NCI-H748 treated with DMSO at 0.1 percent for 48 hours (cell line): ENCODE measurements around the gene BLACAT1.
"Not testable (repeated sequence)": the region's sequence is repeated elsewhere in the genome, so short reads cannot be mapped to it uniquely, and the experiment has no call there.

Experiments used
- DNase-seq: peaks from one replicate; lab custom pipeline; 2025; lab: John Stamatoyannopoulos, UW

Gene BLACAT1

DNA sequence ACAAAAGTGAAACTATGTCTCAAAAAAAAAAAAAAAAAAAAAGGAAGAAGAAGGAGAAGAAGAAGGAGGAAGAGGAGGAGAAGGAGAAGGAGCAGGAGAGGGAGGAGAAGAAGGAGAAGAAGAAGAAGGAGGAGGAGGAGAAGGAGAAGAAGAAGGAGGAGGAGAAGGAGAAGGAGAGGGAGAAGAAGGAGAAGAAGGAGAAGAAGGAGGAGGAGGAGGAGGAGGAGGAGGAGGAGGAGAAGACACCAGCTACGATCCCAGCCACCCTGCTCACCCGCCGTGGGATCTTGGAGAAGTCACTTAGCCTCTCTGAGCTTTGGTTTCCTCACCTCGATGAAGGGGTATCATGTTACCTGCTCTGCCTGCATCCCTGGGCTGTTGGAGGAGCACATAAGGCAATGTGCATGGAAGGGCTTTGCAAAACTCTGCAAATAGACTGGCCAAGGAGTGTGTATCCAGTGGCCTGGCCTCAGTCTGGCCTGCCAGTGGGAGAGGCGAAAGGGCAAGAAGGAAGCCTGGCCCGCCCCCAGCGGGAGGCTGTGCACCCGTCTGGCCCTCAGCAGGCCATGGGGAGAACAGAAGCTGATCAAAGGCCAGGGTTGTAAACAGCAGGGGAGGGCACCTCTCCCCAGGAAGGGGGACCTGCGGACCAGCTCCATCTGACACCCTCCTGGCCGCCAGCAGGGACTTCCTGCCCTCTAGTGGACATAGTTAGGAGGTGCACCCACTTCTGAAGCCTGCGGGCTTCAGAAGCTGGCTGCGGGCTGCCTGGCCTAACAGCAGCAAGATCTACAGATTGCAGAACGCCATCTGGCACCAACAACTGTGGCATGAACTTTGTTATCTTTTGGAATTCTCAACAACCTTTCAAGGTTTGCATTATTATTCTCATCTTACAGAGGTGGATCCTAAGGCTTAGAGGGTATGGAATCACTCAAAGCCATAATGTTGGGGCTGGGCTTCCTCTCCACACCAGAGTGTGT, 29.4 kb upstream of the BLACAT1 start:
- peak; percentile 54 for DNase-seq

DNA sequence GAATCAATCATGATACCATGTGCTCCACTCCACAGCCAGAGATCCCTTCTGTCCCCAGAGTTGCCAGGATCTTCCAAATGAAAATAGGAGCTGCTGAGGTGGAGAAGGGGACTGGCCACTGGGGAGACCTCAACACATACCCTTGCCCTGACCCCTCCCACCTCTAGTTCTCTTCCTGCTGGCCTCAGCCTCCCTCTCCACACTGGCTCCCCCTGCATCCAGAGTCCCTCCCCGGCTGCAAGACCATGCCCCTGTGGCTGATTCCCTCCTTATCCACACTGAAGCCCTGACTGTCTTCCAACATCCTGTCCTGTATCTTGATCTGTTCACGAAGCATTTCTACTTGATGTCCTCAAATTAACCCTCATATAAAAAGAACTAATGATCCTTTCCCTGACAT, 27.5 kb upstream of the BLACAT1 start:
- no peak for DNase-seq

DNA sequence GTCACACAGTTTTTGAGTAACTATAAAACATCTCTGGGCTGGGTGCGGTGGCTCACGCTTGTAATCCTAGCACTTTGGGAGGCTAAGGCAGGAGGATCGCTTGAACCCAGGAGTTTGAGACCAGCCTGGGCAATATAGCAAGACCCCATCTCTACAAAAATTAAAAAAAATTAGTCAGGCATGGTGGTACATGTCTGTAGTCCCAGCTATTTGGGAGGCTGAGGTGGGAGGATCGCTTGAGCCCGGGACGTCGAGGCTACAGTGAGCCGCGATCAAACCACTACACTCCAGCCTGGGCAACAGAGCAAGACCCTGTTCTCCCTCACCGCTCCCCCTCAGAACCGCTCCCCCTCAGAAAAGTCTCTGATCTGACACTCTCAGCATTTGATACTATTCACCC, 26.7 kb upstream of the BLACAT1 start:
- not testable (repeated sequence) for DNase-seq

GRCh38 chr1:205481629-205482151, 25.8 kb upstream of the BLACAT1 start:
- DNase-seq: no peak

DNA sequence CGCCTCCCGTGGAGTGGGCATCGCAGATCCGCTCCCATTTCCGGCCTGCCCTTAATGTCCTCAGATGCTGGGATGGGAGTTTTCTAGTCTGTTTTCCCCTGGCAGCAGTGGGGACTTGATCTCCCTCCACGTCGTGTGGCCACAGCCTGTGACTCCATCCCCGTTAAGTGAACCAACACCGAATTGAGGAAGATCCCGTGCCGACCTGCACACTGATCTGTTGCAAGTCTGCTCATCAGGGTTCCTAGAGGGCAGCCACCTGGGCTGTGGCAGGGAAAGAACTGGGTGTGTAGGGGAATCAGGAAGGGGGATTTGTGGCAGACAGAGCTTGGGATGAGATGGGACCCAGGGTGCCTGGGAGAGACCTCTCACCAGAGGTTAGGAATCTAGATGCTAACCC, 25.4 kb upstream of the BLACAT1 start:
- no peak for DNase-seq

DNA sequence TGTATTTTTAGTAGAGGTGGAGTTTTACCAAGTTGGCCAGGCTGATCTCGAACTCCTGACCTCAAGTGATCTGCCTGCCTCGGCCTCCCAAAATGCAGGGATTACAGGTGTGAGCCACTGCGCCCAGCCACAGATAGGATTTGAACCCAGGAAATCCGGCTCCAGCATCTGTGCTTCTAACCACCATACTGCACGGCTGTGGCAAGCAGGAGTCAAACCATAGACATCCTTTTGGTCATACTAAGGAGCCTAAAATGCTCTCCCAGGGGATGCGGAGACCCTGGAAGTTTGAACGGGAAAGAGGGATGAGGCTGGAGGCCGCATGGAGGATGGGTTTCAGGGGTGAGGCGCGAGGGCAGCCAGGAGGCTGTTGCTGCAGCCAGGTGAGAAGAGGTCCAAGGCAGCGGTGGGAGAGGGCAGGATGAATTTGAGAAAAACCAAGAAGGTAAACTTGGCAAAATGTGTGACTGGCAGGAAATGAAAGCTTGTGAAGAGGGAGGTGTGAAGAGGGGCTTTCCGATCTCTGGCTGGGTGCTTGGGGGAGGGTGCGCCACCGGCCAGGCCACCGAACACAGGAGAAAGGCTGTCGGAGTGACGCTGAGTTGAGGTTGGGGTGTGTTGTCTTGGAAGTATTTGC, 24.6 kb upstream of the BLACAT1 start:
- no peak for DNase-seq

DNA sequence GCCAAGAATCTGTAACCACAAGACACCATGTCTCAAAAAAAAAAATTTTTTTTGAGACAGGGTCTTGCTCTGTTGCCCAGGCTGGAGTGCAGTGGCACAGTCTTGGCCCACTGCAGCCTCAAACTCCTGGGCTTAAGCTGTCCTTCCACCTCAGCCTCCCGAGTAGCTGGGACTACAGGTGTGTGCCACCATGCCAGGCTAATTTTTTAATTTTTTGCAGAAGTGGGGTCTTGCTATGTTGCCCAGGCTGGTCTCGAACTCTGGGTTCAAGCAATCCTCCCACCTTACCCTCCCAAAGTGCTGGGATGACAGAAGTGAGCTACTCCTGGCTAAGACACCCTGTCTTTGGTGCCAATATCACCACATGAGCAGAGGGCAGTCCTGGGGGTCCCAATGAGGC, 23.1 kb upstream of the BLACAT1 start:
- not testable (repeated sequence) for DNase-seq

DNA sequence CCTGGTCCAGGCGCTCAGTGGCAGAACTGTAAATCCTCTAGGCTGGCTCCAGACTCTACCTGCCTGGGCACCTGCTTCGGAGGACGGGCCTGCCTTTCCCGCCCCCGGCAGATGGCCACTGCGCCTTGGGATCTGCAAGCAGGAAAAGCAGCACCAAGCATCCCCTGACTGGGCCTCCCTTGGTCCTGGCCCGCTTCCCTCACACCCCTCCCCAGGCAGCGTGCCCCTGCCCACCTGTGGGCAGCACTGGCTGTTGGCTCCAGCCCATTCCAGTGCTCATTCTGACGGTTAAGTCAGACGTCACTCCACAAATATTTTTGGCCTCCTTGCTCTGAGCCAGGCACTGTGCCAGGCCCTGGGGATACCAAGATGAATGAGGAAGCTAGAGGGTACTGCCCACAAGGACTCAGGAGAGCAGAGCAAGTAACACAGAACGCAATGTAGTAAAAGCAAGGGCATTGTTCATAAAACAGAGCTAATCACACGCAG, 22.0 kb upstream of the BLACAT1 start:
- no peak for DNase-seq

DNA sequence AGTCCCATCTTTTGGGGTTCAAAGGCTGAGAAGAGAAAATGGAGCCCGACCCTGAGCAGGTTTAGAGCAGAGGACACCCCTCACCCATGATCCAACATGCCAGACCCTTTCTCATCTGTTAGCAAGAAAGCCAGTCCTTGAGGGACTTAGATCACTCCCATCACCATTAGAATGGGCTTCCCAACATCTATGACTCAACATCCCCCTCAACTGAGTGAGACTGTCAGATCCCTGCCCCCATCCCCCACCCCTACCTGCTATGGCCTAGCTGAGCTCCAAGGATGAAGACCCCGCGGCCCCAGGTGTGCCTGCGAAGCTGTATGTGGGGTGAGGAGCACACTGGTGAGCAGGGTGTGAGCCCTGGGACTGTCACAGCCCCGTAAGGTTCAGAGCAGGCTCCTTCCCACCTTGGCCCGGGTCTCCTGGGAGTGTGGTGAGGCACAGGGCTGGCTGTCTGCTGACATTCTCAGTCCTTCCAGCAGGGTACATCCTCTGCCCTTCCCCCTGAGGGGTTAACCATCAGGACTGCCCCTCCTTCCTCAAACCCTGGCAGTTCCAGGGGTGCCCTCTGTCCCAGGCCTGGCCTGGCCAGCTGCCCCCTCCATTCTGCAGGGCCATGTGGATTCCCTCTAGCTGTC, 21.4 kb upstream of the BLACAT1 start:
- DNase-seq: no peak

- DNase-seq: no peak
Measured at GRCh38 chr1:205476648-205477047, 20.8 kb upstream of the BLACAT1 start.

DNA sequence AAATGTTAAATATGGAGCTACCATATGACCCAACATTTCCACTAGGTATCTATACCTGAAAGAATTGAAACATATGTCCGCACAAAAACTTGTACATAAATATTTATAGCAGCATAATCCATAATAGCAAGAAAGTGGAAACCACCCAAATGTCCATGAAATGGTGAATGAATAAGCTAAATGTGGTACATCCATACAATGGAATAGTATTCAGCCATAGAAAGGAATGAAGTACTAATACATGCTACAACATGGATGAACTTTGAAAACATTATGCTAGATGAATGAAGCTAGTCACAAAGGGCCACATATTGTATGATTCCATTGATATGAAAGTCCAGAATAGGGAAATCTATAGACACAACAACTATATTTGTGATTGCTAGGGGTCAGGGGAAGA, 20.0 kb upstream of the BLACAT1 start:
- DNase-seq: no peak

GRCh38 chr1:205474571-205474970, 18.7 kb upstream of the BLACAT1 start:
- no peak for DNase-seq

- no peak for DNase-seq
Measured at GRCh38 chr1:205473966-205474365, 18.1 kb upstream of the BLACAT1 start.

DNA sequence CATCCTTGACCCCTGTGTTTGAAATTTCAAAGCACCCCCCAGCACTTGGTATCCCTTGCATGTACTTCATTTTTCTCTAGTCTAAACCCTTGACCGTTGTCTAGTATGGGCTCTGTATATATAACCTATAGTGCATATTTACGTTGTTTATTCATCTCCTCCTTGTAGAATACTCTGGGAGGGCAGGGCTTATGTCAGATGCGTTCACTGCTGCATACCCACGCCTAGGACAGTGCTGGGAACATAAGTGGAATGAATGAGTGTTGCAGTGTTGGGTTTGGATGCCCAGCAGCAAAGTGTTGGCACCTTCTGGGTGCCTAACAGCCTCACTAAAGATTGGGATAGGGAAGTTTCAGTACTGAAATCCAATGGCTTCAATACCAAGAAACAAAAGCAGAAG, 17.6 kb upstream of the BLACAT1 start:
- DNase-seq: no peak

DNA sequence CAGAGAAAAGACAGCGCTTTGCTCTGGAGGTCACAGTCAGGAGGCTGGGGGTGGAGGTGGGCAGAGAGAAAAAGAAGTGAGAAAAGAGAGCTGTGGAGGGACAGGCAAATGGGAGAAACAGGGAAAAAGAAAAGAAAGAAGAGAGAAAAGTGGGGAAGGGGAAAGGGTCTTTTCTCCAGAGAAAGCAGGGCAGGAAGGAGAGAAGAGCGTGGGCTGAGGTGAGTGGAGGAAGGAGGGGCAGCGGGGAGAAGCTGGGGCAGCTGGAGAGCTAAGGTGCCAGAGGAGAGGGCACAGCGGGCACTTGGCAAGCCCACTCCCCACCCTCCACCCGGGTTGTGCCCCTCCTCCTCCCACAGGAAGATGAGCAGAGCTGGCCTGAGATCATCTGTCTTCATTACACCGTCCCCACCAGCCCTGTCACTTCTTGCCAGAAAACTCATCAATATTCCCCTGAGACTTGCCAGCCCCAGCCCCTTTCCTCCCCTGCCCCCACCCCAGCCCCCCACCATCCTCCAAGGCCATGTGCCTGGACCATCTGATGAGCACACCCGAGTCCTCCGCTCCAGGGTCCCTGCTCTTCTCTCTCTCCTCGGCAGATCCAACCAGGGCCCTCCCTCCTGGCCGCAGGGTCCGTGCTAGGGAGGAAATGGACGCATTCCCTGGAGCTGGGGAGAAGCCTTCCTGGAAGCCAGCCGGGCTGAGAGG, 17.0 kb upstream of the BLACAT1 start:
- no peak for DNase-seq

- DNase-seq: no peak
Measured at GRCh38 chr1:205470131-205470530, 14.3 kb upstream of the BLACAT1 start.

DNA sequence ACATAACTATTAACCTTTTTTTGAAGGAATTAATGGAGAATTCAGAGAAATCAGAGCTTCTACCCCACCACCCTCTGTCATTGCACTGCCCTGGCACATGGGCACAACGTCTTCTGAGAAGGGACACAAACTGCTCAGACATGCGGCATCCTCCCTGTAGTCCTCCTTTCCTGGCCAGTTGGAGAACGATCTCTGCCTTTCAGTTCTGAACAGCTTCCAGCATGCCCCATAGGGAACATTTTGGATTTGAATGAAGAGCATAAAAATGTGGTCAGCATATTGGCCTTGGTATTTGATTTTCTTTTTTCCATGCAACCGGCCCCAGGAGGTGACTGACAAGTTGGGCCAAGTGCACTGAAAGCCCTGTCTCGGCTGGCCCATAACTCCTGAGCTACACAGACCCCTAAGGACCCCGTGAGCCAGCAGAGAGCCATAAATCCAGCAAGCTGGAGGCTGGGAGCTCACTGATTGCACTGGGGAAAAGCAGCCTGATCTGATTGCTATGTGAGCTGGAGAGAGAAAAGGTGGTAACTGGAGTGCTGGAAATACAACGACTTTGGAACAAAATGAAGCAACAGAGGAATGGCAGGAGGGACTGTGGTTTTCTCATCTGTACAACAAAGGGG, 10.9 kb upstream of the BLACAT1 start:
- no peak for DNase-seq

- DNase-seq: no peak
Measured at GRCh38 chr1:205465392-205465791, 9.5 kb upstream of the BLACAT1 start.

GRCh38 chr1:205458777-205459566, 3.1 kb upstream of the BLACAT1 start:
- DNase-seq: no peak
